OCI-LY3 (cell line): ENCODE results near the gene GH1.

Experiments
- H2AFZ ChIP-seq: fragments of 200-600, 300-600 bp; shearing (Covaris generic); 2 replicates; pipeline ENCODE4 v1.6.0; 2014; ENCODE audit warnings: antibody characterized with exemption, low read depth, low read length
- H3K27ac ChIP-seq: fragments of 200-600, 300-600 bp; sonication (generic); 2 replicates; pipeline ENCODE4 v1.5.1; 2014; ENCODE audit warnings: mild to moderate bottlenecking, low read length, moderate library complexity, mixed read lengths
- H3K27me3 ChIP-seq: fragments of 200-600, 300-600 bp; sonication (generic); 2 replicates; pipeline ENCODE4 v1.6.1; 2014; ENCODE audit warnings: low read depth, low read length, mixed read lengths
- H3K36me3 ChIP-seq: fragments of 200-600, 300-600 bp; sonication (generic); replicated peaks from 2 replicates; pipeline ENCODE3; 2014; ENCODE audit warnings: low read depth, low read length, mixed read lengths
- H3K4me1 ChIP-seq: fragments of 300-600, 200-600 bp; sonication (generic); 2 replicates; pipeline ENCODE4 v1.6.1; 2014; ENCODE audit warnings: low read length, mixed read lengths
- H3K4me2 ChIP-seq: fragments of 200-600, 300-600 bp; sonication (generic); 2 replicates; pipeline ENCODE4 v1.6.1; 2014; ENCODE audit warnings: low read length, mixed read lengths
- H3K4me3 ChIP-seq: fragments of 300-600, 200-600 bp; sonication (generic); 2 replicates; pipeline ENCODE4 v1.5.1; 2014; ENCODE audit warnings: antibody characterized with exemption, mild to moderate bottlenecking, low read length, moderate library complexity
- H3K79me2 ChIP-seq: fragments of 300-600, 200-600 bp; shearing (Covaris generic); 2 replicates; pipeline ENCODE4 v1.6.1; 2014; ENCODE audit warnings: mild to moderate bottlenecking, low read length, mixed read lengths
- H3K9ac ChIP-seq: fragments of 300-600, 200-600 bp; shearing (Covaris generic); 2 replicates; pipeline ENCODE4 v1.6.0; 2014; ENCODE audit warnings: mild to moderate bottlenecking, low read length, moderate library complexity
- H3K9me3 ChIP-seq: fragments of 200-600, 300-600 bp; shearing (Covaris generic); 2 replicates; pipeline ENCODE4 v1.6.1; 2014; ENCODE audit warnings: low read length, mixed read lengths; ENCODE audit not compliant: insufficient read depth
- H4K20me1 ChIP-seq: fragments of 200-600, 300-600 bp; sonication (generic); 2 replicates; pipeline ENCODE4 v1.6.1; 2016; ENCODE audit warnings: low read length, mixed read lengths; ENCODE audit not compliant: insufficient read depth
- CTCF ChIP-seq: fragments of 200-600, 300-600 bp; sonication (generic); IDR thresholded peaks from 2 replicates; pipeline ENCODE4 v1.5.1; 2014; ENCODE audit warnings: antibody characterized with exemption, low read length, low read depth
- EZH2phosphoT487 ChIP-seq: fragments of 200-600 bp; shearing (Covaris generic); IDR thresholded peaks from 2 replicates; pipeline ENCODE4 v1.6.1; 2018; ENCODE audit warnings: antibody characterized with exemption, mixed run types, low read depth

Gene GH1

GRCh38 chr17:63941162-63941561, 22.5 kb upstream of the GH1 start:
- H4K20me1 ChIP-seq, result no peaks in the 10 kb centered on the region
- peaks cover 14% of the 10 kb centered on the region for H3K4me1 ChIP-seq
- no peak overlapping the region for H2AFZ ChIP-seq
- no peaks in the 10 kb centered on the region for H3K36me3 ChIP-seq
- no peaks in the 10 kb centered on the region for H3K9me3 ChIP-seq
- no peak overlapping the region for H3K27ac ChIP-seq
- no peak overlapping the region for H3K9ac ChIP-seq
- H3K27me3 ChIP-seq, result peaks cover 3% of the 10 kb centered on the region; the same call in 1 of the 2 replicates
- no peak overlapping the region for H3K4me2 ChIP-seq
- no peak for TF ChIP-seq CTCF
- no peaks in the 10 kb centered on the region for H3K79me2 ChIP-seq
- no peak overlapping the region for H3K4me3 ChIP-seq

GRCh38 chr17:63940584-63940983, 21.9 kb upstream of the GH1 start:
- Histone ChIP-seq H3K27ac (no peak overlapping the region), H3K9me3 (no peaks in the 10 kb centered on the region), H3K36me3 (no peaks in the 10 kb centered on the region), H3K27me3 (peaks cover 5% of the 10 kb centered on the region; the same call in 1 of the 2 replicates), H3K4me3 (no peak overlapping the region), H3K4me1 (peaks cover 8% of the 10 kb centered on the region), H4K20me1 (no peaks in the 10 kb centered on the region), H3K79me2 (no peaks in the 10 kb centered on the region), H3K9ac (no peak overlapping the region), H2AFZ (no peak overlapping the region), H3K4me2 (no peak overlapping the region)
- TF ChIP-seq CTCF (no peak), EZH2phosphoT487 (no peak)

- no peaks in the 10 kb centered on the region for H3K79me2 ChIP-seq
- no peaks in the 10 kb centered on the region for H4K20me1 ChIP-seq
- H3K4me2 ChIP-seq, result no peak overlapping the region
- no peak overlapping the region for H2AFZ ChIP-seq
- no peaks in the 10 kb centered on the region for H3K36me3 ChIP-seq
- H3K9me3 ChIP-seq, result no peaks in the 10 kb centered on the region
- H3K4me3 ChIP-seq, result no peak overlapping the region
- peaks cover 6% of the 10 kb centered on the region; the same call in 1 of the 2 replicates for H3K4me1 ChIP-seq
- H3K27me3 ChIP-seq, result peaks cover 5% of the 10 kb centered on the region; the same call in 1 of the 2 replicates
- H3K27ac ChIP-seq, result no peak overlapping the region
- TF ChIP-seq EZH2phosphoT487 (no peak), CTCF (no peak)
- H3K9ac ChIP-seq, result no peak overlapping the region
Measured at GRCh38 chr17:63939884-63940283, 21.2 kb upstream of the GH1 start.

GRCh38 chr17:63939401-63939800, 20.8 kb upstream of the GH1 start:
- no peaks in the 10 kb centered on the region for H3K79me2 ChIP-seq
- H3K9ac ChIP-seq, result no peak overlapping the region
- no peaks in the 10 kb centered on the region for H4K20me1 ChIP-seq
- H2AFZ ChIP-seq, result no peak overlapping the region
- H3K9me3 ChIP-seq, result no peaks in the 10 kb centered on the region
- H3K36me3 ChIP-seq, result no peaks in the 10 kb centered on the region
- H3K4me3 ChIP-seq, result no peak overlapping the region
- H3K4me1 ChIP-seq, result peaks cover 10% of the 10 kb centered on the region; the same call in 1 of the 2 replicates
- H3K27me3 ChIP-seq, result peaks cover 5% of the 10 kb centered on the region; the same call in 1 of the 2 replicates
- no peak overlapping the region for H3K27ac ChIP-seq
- no peak overlapping the region for H3K4me2 ChIP-seq
- TF ChIP-seq CTCF, result no peak
- TF ChIP-seq EZH2phosphoT487, result no peak
